Tibial nerve (tissue), 3 donors: ENCODE measurements around the gene ITK.

Experiments used
- POLR2A ChIP-seq, 2 donors: fragments of 450-650 bp; IDR thresholded peaks; one replicate each; pipeline ENCODE4 v1.6.1; 2017; ENCODE audit warnings: antibody characterized with exemption in 2 of 2, mild to moderate bottlenecking in 2 of 2, moderate library complexity in 2 of 2
- TF ChIP-seq, protein P1 (sequence below), 5 experiments: fragments of 200-600 bp in 3 of 5; fragments of 450-650 bp in 2 of 5; sonication (generic) in 3 of 5; IDR thresholded peaks; one replicate each; pipeline ENCODE4 v1.5.1; 2016 to 2019; ENCODE audit warnings: antibody characterized with exemption in 5 of 5, mild to moderate bottlenecking in 3 of 5, moderate library complexity in 2 of 5

DNA sequence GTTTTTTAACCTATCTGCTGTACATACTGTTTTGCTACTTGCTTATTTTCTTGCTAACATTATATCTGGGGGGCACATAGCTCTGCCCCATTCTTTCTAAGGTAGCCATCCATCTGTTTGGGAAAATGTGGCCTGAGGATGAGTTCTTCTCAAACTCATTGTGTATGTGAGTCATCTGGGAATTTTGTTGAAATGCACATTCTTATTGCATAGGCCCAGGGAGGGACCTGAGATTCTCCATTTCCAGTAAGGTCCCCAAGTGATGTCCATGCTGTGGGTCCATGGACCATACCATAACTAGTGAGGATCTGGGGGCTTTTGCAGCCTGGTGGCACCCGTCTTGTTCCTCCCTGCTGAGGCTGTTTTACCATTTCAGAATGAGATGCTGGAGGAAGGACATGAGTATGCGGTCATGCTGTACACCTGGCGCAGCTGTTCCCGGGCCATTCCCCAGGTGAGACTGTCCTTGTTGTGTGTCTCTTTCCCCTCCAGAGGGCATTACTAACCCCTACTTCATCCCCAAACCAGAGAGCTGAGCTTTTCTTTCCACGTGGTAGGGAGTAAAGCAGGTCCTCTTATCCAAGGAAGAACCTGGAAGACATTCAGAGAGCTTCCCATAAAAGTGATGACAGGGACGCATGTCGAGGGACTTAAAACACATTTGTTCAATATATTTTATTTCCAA is 113.9 kb downstream of the ITK start:
- TF ChIP-seq, protein P1, sequence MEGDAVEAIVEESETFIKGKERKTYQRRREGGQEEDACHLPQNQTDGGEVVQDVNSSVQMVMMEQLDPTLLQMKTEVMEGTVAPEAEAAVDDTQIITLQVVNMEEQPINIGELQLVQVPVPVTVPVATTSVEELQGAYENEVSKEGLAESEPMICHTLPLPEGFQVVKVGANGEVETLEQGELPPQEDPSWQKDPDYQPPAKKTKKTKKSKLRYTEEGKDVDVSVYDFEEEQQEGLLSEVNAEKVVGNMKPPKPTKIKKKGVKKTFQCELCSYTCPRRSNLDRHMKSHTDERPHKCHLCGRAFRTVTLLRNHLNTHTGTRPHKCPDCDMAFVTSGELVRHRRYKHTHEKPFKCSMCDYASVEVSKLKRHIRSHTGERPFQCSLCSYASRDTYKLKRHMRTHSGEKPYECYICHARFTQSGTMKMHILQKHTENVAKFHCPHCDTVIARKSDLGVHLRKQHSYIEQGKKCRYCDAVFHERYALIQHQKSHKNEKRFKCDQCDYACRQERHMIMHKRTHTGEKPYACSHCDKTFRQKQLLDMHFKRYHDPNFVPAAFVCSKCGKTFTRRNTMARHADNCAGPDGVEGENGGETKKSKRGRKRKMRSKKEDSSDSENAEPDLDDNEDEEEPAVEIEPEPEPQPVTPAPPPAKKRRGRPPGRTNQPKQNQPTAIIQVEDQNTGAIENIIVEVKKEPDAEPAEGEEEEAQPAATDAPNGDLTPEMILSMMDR (IDR thresholded peaks at IDR 0.05), result no peak
- no peak for TF ChIP-seq POLR2A (IDR thresholded peaks at IDR 0.05)
